GM23338 (cell line): Measurements from ENCODE around the gene TBCD. TPM values are rescaled to one million over a fixed set of nuclear protein-coding genes. Genes with fewer than 3 reads are reported as not detected.

Source experiments
- ATAC-seq: fragments of 200-7000 bp; cut with Tn5 transposase; 3 replicates; pipeline ENCODE4 v1.9.1; 2020
- DNase-seq: peaks from one replicate; pipeline ENCODE4 v3.0.0-alpha.2; 2015; ENCODE audit warnings: low spot score
- H2AFZ ChIP-seq: fragments of 200-600 bp; sonication (generic); 2 replicates; pipeline ENCODE4 v1.8.0; 2016; ENCODE audit warnings: antibody characterized with exemption, mild to moderate bottlenecking, moderate library complexity
- H3F3A ChIP-seq: fragments of 200-600 bp; sonication (generic); replicated peaks from 2 replicates; pipeline ENCODE4 v1.8.0; 2017; ENCODE audit warnings: antibody characterized with exemption, mixed run types, low read depth
- H3K27ac ChIP-seq: fragments of 200-600 bp; sonication (generic); 2 replicates; pipeline ENCODE4 v1.6.1; 2016; ENCODE audit warnings: low read depth
- H3K27me3 ChIP-seq: fragments of 200-600 bp; sonication (generic); 2 replicates; pipeline ENCODE4 v1.8.0; 2016; ENCODE audit warnings: mild to moderate bottlenecking, mixed run types, moderate library complexity; ENCODE audit not compliant: insufficient read depth
- H3K36me3 ChIP-seq: fragments of 200-600 bp; sonication (generic); 2 replicates; pipeline ENCODE4 v1.8.0; 2016; ENCODE audit warnings: mild to moderate bottlenecking; ENCODE audit not compliant: insufficient read depth
- H3K4me1 ChIP-seq: fragments of 200-600 bp; sonication (generic); 2 replicates; pipeline ENCODE4 v1.8.0; 2016; ENCODE audit warnings: mild to moderate bottlenecking, moderate library complexity; ENCODE audit not compliant: insufficient read depth
- H3K4me2 ChIP-seq: fragments of 200-600 bp; sonication (generic); 2 replicates; pipeline ENCODE4 v1.7.1; 2017; ENCODE audit warnings: mixed run types
- H3K4me3 ChIP-seq: fragments of 200-600 bp; sonication (generic); 2 replicates; pipeline ENCODE4 v1.6.1; 2016; ENCODE audit warnings: mixed run types
- H3K79me2 ChIP-seq: fragments of 200-600 bp; sonication (generic); replicated peaks from 2 replicates; pipeline ENCODE4 v1.8.0; 2017; ENCODE audit warnings: mild to moderate bottlenecking; ENCODE audit not compliant: insufficient read depth
- H3K9me2 ChIP-seq: fragments of 200-600 bp; sonication (generic); 2 replicates; pipeline ENCODE4 v1.8.0; 2017; ENCODE audit not compliant: insufficient read depth
- H4K20me1 ChIP-seq: fragments of 200-600 bp; sonication (generic); replicated peaks from 2 replicates; pipeline ENCODE4 v1.8.0; 2017; ENCODE audit warnings: mild to moderate bottlenecking; ENCODE audit not compliant: insufficient read depth
- H3K27ac Mint-ChIP-seq: 2 replicates; pipeline ENCODE4 v1.8.0; 2020; ENCODE audit warnings: inconsistent platforms, mild to moderate bottlenecking, moderate library complexity, mixed read lengths
- H3K27me3 Mint-ChIP-seq: 3 replicates; pipeline ENCODE4 v1.8.0; 2022; ENCODE audit warnings: low read depth, mild to moderate bottlenecking, moderate library complexity, mixed read lengths, inconsistent platforms; ENCODE audit not compliant: insufficient read depth, poor library complexity
- H3K36me3 Mint-ChIP-seq: 3 replicates; pipeline ENCODE4 v1.8.0; 2021; ENCODE audit warnings: low read depth, mild to moderate bottlenecking, inconsistent platforms, moderate library complexity, mixed read lengths
- H3K4me1 Mint-ChIP-seq: 3 replicates; pipeline ENCODE4 v1.8.0; 2020; ENCODE audit warnings: mild to moderate bottlenecking, inconsistent platforms, mixed read lengths
- H3K4me3 Mint-ChIP-seq: 3 replicates; pipeline ENCODE4 v1.8.0; 2021; ENCODE audit warnings: moderate library complexity, mild to moderate bottlenecking, inconsistent platforms, mixed read lengths
- H3K9me3 Mint-ChIP-seq: 3 replicates; pipeline ENCODE4 v1.8.0; 2020; ENCODE audit warnings: moderate library complexity, mild to moderate bottlenecking, inconsistent platforms, mixed read lengths
- CREB1 ChIP-seq: fragments of 250-450 bp; sonication (Bioruptor Pico); IDR thresholded peaks from 2 replicates; pipeline ENCODE4 v1.5.0; 2020; ENCODE audit warnings: low read depth, mild to moderate bottlenecking, moderate library complexity
- JUNB ChIP-seq: IDR thresholded peaks from one replicate; pipeline ENCODE4 v1.6.1; 2016; ENCODE audit warnings: antibody characterized with exemption; ENCODE audit not compliant: unreplicated experiment
- NANOG ChIP-seq: IDR thresholded peaks from 2 replicates; pipeline ENCODE4 v1.6.1; 2016; ENCODE audit warnings: antibody characterized with exemption, borderline replicate concordance
- POLR2AphosphoS5 ChIP-seq: IDR thresholded peaks from 2 replicates; pipeline ENCODE4 v1.6.1; 2016; ENCODE audit warnings: antibody characterized with exemption, low read depth
- ZNF114 ChIP-seq: fragments of 250-450 bp; sonication (Bioruptor Pico); IDR thresholded peaks from 2 replicates; pipeline ENCODE4 v1.5.0; 2020; ENCODE audit warnings: mild to moderate bottlenecking, moderate library complexity
- ZNF331 ChIP-seq: fragments of 250-450 bp; sonication (Bioruptor Pico); IDR thresholded peaks from 2 replicates; pipeline ENCODE4 v1.5.0; 2020; ENCODE audit warnings: low read depth, mild to moderate bottlenecking, moderate library complexity
- polyA plus RNA-seq: library from polyadenylated mRNA; unstranded; fragments of >200 nt; fragmentation: Nextera tagmentation; extraction: Ambion mirVana; gene quantifications from 2 replicates; pipeline ENCODE4 v1.2.1, GENCODE V29; 2016
- total RNA-seq: library from RNA; depleted of rRNA; stranded (reverse); fragments of >200 nt; shearing (Covaris generic); gene quantifications from 2 replicates; pipeline ENCODE4 v1.2.3, GENCODE V29; 2014
- TF ChIP-seq, protein P1 (sequence below), 2 experiments: fragments of 200-600 bp in 1 of 2; sonication (generic) in 1 of 2; conservative IDR thresholded peaks; 2 replicates each; pipeline versions ENCODE4 v1.5.1 to v1.6.1; 2016 to 2017; ENCODE audit warnings: antibody characterized with exemption in 2 of 2, low read depth in 2 of 2, mild to moderate bottlenecking in 2 of 2, moderate library complexity in 1 of 2
- TF ChIP-seq, protein P2 (sequence below): fragments of 250-450 bp; sonication (Bioruptor Pico); IDR thresholded peaks from 2 replicates; pipeline ENCODE4 v1.5.0; 2020; ENCODE audit warnings: mild to moderate bottlenecking, moderate library complexity
- TF ChIP-seq, protein P3 (sequence below): IDR thresholded peaks from 2 replicates; pipeline ENCODE4 v1.6.1; 2016; ENCODE audit warnings: antibody characterized with exemption
- TF ChIP-seq, protein P4 (sequence below): IDR thresholded peaks from one replicate; pipeline ENCODE4 v1.6.1; 2018; ENCODE audit warnings: antibody characterized with exemption; ENCODE audit not compliant: unreplicated experiment

The TBCD gene
- total and polyA plus RNA-seq, 2 experiments from 2014 or later, result 75.0 to 116 TPM

DNA sequence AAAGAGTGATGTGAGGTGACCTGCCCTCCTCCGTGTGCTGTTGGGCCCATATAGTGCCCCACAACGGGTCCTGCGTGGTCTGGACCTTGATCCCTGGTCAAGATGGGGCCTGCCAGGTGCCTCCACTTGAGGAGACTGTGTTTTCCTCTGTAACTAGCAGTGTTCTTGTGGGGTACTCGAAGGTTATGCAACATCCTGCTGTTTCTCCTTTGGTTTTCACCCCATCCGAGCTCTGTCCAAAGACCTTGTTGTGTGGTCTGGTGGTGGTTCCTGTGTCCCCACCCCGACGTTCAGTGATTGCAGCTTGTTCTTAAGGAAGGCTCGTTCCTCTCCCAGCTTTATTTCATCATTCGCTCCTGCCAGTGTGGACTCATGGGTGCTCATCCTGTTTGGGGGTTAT lies 126.7 kb downstream of the TBCD start:
- no peaks in the 10 kb centered on the region for H3K27me3 ChIP-seq
- ATAC-seq (no peak), DNase-seq (no peak)
- Mint-ChIP-seq H3K4me1 (peaks cover 42% of the 10 kb centered on the region), H3K27ac (no peak overlapping the region; the same call in 1 of the 2 replicates), H3K36me3 (peaks cover 11% of the 10 kb centered on the region; the same call in 2 of the 3 replicates), H3K9me3 (no peaks in the 10 kb centered on the region), H3K27me3 (peaks cover 3% of the 10 kb centered on the region), H3K4me3 (no peak overlapping the region)
- no peak overlapping the region for H3K27ac ChIP-seq
- no peaks in the 10 kb centered on the region for H3K9me2 ChIP-seq
- no peak overlapping the region for H3K4me3 ChIP-seq
- no peaks in the 10 kb centered on the region for H3K4me1 ChIP-seq
- no peaks in the 10 kb centered on the region for H3K36me3 ChIP-seq
- H3K4me2 ChIP-seq, result no peak overlapping the region
- peaks cover 67% of the 10 kb centered on the region for H3K79me2 ChIP-seq
- H2AFZ ChIP-seq, result no peak overlapping the region
- TF ChIP-seq ZNF331 (CRISPR knock-in tag), result no peak
- no peaks in the 10 kb centered on the region for H3F3A ChIP-seq
- H4K20me1 ChIP-seq, result no peaks in the 10 kb centered on the region

DNA sequence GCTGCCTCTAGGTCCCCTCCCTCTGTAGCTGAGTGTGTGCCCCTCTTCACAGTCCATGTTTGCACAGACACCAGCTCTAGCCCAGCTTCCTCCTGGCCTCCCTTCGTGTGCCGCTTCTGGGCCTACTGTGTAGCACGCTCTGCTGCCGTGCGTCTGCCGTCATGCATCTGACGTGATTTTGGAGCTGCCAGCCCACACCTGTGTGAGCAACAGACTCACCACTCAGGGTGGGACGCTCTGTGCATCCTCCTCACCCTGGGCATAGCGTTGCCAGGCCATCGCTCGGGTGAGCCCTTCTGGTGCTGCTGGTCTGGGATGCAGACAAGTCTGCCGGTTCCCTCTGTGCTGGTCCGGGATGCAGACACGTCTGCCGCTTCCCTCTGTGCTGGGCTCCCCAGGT lies 127.4 kb downstream of the TBCD start:
- no peaks in the 10 kb centered on the region for H3K4me1 ChIP-seq
- H3K9me3 Mint-ChIP-seq, result no peaks in the 10 kb centered on the region
- peaks cover 67% of the 10 kb centered on the region for H3K79me2 ChIP-seq
- H2AFZ ChIP-seq, result no peak overlapping the region
- H3K9me2 ChIP-seq, result no peaks in the 10 kb centered on the region
- H3K36me3 Mint-ChIP-seq, result peaks cover 11% of the 10 kb centered on the region; the same call in 2 of the 3 replicates
- no peaks in the 10 kb centered on the region for H4K20me1 ChIP-seq
- no peak for DNase-seq
- no peak for ATAC-seq
- peaks cover 3% of the 10 kb centered on the region for H3K27me3 Mint-ChIP-seq
- H3K27ac Mint-ChIP-seq, result peak overlapping the region; percentile 85; the same call in 1 of the 2 replicates
- H3K4me3 ChIP-seq, result no peak overlapping the region
- H3K4me1 Mint-ChIP-seq, result peaks cover 42% of the 10 kb centered on the region
- no peak overlapping the region for H3K4me2 ChIP-seq
- no peak overlapping the region for H3K27ac ChIP-seq
- no peaks in the 10 kb centered on the region for H3K36me3 ChIP-seq
- no peaks in the 10 kb centered on the region for H3K27me3 ChIP-seq
- no peak overlapping the region for H3K4me3 Mint-ChIP-seq
- no peaks in the 10 kb centered on the region for H3F3A ChIP-seq
- TF ChIP-seq POLR2AphosphoS5 (no peak), NANOG (no peak), ZNF114 (CRISPR knock-in tag) (no peak), ZNF331 (CRISPR knock-in tag) (no peak), JUNB (no peak), CREB1 (no peak)
- TF ChIP-seq, protein P1, sequence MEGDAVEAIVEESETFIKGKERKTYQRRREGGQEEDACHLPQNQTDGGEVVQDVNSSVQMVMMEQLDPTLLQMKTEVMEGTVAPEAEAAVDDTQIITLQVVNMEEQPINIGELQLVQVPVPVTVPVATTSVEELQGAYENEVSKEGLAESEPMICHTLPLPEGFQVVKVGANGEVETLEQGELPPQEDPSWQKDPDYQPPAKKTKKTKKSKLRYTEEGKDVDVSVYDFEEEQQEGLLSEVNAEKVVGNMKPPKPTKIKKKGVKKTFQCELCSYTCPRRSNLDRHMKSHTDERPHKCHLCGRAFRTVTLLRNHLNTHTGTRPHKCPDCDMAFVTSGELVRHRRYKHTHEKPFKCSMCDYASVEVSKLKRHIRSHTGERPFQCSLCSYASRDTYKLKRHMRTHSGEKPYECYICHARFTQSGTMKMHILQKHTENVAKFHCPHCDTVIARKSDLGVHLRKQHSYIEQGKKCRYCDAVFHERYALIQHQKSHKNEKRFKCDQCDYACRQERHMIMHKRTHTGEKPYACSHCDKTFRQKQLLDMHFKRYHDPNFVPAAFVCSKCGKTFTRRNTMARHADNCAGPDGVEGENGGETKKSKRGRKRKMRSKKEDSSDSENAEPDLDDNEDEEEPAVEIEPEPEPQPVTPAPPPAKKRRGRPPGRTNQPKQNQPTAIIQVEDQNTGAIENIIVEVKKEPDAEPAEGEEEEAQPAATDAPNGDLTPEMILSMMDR (conservative IDR thresholded peaks at IDR 0.05; ENCODE audit: low read depth in 2 of 2), result no peak
- TF ChIP-seq, protein P2, sequence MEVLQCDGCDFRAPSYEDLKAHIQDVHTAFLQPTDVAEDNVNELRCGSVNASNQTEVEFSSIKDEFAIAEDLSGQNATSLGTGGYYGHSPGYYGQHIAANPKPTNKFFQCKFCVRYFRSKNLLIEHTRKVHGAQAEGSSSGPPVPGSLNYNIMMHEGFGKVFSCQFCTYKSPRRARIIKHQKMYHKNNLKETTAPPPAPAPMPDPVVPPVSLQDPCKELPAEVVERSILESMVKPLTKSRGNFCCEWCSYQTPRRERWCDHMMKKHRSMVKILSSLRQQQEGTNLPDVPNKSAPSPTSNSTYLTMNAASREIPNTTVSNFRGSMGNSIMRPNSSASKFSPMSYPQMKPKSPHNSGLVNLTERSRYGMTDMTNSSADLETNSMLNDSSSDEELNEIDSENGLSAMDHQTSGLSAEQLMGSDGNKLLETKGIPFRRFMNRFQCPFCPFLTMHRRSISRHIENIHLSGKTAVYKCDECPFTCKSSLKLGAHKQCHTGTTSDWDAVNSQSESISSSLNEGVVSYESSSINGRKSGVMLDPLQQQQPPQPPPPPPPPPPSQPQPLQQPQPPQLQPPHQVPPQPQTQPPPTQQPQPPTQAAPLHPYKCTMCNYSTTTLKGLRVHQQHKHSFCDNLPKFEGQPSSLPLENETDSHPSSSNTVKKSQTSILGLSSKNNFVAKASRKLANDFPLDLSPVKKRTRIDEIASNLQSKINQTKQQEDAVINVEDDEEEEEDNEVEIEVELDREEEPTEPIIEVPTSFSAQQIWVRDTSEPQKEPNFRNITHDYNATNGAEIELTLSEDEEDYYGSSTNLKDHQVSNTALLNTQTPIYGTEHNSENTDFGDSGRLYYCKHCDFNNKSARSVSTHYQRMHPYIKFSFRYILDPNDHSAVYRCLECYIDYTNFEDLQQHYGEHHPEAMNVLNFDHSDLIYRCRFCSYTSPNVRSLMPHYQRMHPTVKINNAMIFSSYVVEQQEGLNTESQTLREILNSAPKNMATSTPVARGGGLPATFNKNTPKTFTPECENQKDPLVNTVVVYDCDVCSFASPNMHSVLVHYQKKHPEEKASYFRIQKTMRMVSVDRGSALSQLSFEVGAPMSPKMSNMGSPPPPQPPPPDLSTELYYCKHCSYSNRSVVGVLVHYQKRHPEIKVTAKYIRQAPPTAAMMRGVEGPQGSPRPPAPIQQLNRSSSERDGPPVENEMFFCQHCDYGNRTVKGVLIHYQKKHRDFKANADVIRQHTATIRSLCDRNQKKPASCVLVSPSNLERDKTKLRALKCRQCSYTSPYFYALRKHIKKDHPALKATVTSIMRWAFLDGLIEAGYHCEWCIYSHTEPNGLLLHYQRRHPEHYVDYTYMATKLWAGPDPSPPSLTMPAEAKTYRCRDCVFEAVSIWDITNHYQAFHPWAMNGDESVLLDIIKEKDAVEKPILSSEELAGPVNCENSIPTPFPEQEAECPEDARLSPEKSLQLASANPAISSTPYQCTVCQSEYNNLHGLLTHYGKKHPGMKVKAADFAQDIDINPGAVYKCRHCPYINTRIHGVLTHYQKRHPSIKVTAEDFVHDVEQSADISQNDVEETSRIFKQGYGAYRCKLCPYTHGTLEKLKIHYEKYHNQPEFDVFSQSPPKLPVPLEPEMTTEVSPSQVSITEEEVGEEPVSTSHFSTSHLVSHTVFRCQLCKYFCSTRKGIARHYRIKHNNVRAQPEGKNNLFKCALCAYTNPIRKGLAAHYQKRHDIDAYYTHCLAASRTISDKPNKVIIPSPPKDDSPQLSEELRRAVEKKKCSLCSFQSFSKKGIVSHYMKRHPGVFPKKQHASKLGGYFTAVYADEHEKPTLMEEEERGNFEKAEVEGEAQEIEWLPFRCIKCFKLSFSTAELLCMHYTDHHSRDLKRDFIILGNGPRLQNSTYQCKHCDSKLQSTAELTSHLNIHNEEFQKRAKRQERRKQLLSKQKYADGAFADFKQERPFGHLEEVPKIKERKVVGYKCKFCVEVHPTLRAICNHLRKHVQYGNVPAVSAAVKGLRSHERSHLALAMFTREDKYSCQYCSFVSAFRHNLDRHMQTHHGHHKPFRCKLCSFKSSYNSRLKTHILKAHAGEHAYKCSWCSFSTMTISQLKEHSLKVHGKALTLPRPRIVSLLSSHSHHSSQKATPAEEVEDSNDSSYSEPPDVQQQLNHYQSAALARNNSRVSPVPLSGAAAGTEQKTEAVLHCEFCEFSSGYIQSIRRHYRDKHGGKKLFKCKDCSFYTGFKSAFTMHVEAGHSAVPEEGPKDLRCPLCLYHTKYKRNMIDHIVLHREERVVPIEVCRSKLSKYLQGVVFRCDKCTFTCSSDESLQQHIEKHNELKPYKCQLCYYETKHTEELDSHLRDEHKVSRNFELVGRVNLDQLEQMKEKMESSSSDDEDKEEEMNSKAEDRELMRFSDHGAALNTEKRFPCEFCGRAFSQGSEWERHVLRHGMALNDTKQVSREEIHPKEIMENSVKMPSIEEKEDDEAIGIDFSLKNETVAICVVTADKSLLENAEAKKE (CRISPR knock-in tag), result no peak
- TF ChIP-seq, protein P3, sequence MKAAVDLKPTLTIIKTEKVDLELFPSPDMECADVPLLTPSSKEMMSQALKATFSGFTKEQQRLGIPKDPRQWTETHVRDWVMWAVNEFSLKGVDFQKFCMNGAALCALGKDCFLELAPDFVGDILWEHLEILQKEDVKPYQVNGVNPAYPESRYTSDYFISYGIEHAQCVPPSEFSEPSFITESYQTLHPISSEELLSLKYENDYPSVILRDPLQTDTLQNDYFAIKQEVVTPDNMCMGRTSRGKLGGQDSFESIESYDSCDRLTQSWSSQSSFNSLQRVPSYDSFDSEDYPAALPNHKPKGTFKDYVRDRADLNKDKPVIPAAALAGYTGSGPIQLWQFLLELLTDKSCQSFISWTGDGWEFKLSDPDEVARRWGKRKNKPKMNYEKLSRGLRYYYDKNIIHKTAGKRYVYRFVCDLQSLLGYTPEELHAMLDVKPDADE, result no peak
- TF ChIP-seq, protein P4, sequence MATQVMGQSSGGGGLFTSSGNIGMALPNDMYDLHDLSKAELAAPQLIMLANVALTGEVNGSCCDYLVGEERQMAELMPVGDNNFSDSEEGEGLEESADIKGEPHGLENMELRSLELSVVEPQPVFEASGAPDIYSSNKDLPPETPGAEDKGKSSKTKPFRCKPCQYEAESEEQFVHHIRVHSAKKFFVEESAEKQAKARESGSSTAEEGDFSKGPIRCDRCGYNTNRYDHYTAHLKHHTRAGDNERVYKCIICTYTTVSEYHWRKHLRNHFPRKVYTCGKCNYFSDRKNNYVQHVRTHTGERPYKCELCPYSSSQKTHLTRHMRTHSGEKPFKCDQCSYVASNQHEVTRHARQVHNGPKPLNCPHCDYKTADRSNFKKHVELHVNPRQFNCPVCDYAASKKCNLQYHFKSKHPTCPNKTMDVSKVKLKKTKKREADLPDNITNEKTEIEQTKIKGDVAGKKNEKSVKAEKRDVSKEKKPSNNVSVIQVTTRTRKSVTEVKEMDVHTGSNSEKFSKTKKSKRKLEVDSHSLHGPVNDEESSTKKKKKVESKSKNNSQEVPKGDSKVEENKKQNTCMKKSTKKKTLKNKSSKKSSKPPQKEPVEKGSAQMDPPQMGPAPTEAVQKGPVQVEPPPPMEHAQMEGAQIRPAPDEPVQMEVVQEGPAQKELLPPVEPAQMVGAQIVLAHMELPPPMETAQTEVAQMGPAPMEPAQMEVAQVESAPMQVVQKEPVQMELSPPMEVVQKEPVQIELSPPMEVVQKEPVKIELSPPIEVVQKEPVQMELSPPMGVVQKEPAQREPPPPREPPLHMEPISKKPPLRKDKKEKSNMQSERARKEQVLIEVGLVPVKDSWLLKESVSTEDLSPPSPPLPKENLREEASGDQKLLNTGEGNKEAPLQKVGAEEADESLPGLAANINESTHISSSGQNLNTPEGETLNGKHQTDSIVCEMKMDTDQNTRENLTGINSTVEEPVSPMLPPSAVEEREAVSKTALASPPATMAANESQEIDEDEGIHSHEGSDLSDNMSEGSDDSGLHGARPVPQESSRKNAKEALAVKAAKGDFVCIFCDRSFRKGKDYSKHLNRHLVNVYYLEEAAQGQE, result no peak
